Suppressor macrophage treated with lipopolysaccharide for 4 hours (primary cell): ENCODE results near the gene ATP2B3.

ENCODE experiments used
- DNase-seq: peaks from one replicate; pipeline ENCODE4 v3.0.0-alpha.2; 2020

Gene ATP2B3

DNA sequence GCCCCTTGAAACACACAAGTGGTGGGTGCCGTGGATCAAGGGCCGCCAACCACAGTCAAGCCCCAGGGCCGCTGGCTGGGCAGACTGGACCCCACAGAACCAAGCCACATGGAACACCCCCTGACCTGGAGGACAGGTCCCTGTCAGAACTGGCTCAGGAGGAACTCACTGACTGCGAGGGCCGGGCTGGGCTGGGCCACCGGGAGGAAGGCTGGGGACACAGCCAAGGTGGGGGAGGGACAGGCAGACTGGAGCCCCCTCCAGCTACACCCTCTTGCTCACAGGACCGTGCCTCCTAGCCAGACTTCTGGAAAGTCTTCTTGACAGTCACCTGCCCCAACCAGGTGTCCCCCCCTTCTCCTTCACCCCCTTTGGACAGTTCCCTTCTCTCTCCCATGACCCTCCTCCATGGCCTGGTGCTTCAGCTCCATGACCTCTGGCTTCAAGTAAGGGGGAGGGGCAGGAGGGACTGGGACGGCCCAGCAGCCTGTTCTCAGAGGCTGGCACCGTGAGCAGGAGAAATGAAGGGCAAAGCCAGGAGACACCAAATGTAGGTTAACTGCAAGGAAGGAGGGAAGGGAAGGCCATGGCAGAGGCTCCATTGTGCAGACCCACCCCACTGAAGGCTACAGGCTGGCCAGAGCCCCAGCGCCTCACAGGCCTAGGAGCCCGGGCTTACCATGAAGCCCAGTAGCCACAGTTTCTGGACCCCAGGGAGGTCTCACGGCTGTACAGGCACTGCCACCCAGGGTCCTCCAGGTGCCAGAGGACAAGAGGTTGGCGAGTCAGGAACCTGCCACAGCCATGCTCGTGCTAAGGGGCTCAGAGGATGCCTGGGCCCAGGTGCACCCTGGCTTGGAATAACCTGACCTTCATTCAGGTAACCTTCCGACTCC lies 107.0 kb downstream of the ATP2B3 start:
- DNase-seq = no peak

DNA sequence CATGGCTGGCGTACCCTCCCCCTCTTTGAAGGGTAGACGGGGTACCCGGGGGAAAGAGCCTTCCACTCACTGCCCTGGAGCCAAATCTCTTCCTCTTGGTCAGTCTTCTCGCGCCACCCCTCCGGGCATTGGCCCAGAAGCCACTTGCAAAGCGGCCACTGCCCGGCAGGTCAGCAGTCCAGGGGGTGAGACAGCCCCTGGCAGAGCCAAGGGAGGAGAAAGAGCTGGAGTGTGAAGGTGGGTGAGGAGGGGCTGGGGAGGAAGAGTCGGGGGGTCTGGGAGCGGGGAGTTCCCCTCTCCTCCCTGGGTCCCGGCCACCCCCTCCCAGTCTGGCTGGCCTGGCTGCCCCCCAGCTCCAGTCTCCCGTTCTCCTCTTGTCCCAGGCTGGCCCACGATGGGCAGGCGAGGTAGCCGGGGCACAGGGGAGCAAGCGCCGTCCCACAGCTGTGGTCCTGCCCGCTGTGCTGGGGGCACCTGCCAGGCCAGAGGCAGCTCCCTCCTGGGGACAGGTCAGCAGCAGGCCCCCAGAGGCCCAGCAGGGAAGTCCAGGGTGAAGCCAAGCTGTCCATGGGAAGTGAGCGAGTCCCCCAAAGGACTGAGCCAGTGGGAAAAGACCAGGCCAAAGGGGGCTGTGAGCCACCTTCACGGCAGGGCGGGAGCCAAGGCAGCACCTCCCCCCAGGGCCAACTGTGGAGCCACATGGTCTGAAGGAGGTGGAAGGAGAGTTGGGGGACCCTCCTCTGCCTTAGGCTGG lies 108.0 kb downstream of the ATP2B3 start:
- no peak for DNase-seq

DNA sequence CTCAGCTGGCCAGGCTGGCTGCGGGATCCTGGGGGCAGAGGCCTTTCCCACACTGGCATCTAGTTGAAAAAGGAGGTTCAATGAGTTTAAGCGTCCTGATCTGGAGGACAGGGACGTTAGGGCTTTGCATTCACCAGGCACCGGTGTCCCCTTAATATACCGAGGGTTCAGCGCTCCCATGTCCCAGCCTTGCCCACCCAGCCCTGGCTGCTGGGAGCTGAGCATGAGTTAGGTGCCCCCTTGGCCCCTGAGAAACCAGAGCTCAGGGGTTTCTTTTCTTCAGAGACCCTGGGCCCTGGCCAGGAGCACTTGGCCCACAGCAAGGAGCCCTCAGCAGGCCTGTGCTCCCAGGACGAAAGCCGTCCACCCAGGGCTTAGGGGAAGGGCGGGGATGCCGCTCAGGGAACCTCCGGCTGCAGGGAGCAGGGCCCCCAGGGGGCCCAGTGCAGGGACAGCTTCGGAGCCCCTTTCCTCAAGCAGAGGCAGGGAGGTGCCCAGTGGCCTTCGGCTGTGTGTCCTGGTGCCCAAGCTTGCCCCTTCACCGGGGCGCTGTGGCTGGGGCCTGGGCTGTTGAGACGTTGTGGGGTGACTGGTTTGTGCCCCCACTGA lies 108.7 kb downstream of the ATP2B3 start:
- no peak for DNase-seq

DNA sequence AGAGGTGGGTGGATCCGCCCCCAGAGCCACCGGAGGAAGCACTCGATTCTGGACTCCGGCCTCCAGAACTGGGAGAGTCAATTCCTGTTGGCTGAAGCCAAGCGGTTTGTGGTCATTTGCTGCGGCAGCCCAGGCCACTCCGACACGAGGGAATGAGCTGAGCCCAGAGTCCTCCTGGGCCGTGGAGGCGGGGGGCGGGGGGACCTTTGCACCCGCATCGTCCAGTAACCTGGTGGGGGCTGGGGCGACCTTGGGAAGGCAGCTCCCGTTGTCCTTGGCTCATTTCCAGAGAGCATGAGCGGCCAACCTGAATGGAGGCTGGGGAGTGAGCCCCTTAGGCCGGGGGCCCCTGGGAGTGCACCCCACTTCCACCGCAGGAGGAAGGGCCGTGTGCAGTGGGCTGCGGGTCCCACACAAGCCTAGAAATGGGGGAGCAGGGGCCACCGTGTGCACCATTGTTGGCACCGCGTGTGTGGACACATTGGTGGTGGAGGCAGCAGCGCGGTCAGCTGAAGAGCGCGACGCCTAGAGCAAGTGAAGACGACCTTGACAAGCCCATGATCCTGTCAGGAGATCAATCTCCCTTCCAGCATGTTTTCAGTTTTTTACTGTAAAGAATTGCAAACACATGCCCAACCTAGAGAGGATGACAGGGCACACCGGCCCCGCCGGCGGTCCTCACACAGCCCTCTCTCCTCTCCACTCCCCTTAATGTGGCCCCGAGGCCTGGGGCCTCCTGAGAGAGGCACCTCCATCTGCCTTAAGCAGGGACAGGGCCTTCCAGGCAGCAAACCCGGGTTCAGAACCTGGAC lies 109.6 kb downstream of the ATP2B3 start:
- DNase-seq = no peak

GRCh38 chrX:153627675-153628111 lies 110.3 kb downstream of the ATP2B3 start:
- no peak for DNase-seq

GRCh38 chrX:153628129-153628528 lies 110.7 kb downstream of the ATP2B3 start:
- DNase-seq = no peak

DNA sequence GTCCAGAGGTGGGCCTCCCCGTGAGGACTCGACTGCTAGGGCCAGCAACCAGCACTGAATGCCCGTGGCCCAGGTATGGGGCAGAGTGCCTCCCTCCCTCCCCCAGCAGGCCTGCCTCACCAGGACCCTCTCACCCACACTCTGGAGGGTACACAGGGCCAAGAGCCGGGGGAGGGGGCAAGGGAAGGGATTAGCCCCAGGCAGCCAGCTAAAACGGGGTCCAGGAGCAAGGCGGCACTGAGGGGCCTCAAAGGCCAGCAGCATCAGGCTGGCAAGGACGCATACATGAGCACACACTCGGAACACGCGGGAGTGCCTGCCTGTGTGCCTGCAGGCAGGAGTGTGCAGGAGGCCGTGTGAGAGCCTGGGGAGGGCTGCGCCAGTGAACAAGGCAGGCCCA lies 111.2 kb downstream of the ATP2B3 start:
- no peak for DNase-seq

DNA sequence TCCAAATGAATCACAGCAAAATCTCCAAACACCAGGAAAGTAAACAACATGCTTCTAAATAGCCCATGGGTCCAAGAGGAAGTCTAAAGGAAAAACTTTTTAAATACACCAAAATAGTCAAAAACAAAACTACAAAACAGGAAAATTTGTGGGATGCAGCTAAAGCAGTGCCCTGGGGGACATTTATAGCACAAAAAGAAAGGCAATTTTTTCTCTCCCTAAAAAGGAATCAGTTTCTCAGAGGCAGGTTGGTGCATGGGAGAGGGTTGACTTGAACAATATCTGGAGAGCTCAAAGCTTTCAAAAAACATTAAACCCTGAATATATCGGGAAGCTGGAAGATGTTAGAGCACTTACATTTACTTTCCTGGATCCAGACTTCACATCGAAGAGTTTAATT lies 113.9 kb downstream of the ATP2B3 start:
- DNase-seq = no peak

DNA sequence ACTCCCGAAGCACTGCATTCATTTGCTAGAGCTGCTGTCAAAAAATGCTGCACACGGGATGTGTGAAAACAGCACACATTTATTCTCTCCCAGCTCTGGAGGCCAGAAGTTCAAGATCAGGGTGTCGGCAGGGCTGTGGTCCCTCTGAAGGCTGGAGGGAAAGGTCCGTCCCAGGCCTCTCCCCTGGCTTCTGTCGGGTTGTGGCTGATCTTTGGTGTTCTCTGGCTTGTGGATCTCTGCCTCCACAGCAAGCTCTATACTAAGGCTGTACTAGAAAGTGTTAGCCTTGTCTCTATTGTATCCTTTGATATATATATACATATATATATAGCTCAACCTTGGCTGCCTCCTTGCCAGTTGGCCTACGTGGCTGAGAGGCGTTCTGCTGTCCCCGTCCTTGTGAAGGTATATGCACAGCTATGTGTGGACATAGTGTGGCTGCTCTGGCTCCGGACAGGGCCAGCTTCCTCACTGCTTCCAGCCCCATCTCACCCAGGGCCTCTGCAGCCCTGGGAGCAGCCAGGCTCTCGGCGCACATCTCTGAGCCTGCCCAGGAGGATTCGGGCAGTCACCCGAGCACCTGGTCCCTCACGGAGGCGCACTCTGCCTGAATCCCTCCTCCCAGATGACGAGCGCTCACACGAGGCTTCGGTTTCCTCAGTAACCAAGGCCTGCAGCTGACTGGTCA lies 114.6 kb downstream of the ATP2B3 start:
- DNase-seq = no peak
